Endothelial cell (in vitro differentiated cells): Measurements from ENCODE around the gene CEP170B. TPM values are rescaled to one million over a fixed set of nuclear protein-coding genes. Genes with fewer than 3 reads are reported as not detected.
"Not testable (repeated sequence)": the region's sequence is repeated elsewhere in the genome, so short reads cannot be mapped to it uniquely, and the experiment has no call there.

ENCODE experiments used
- DNase-seq: peaks from one replicate; pipeline ENCODE4 v3.0.0; 2021; ENCODE audit warnings: low spot score
- H3K27ac Mint-ChIP-seq: one replicate; pipeline ENCODE4 v1.8.0; 2021; ENCODE audit warnings: mixed read lengths, inconsistent platforms; ENCODE audit not compliant: unreplicated experiment
- H3K27me3 Mint-ChIP-seq: one replicate; pipeline ENCODE4 v1.8.0; 2021; ENCODE audit warnings: mild to moderate bottlenecking, moderate library complexity, mixed read lengths, inconsistent platforms; ENCODE audit not compliant: unreplicated experiment
- H3K36me3 Mint-ChIP-seq: one replicate; pipeline ENCODE4 v1.8.0; 2021; ENCODE audit warnings: mild to moderate bottlenecking, low read depth, mixed read lengths, inconsistent platforms; ENCODE audit not compliant: unreplicated experiment
- H3K4me1 Mint-ChIP-seq: one replicate; pipeline ENCODE4 v1.8.0; 2021; ENCODE audit warnings: mild to moderate bottlenecking, mixed read lengths, inconsistent platforms; ENCODE audit not compliant: unreplicated experiment
- H3K4me3 Mint-ChIP-seq: one replicate; pipeline ENCODE4 v1.8.0; 2021; ENCODE audit warnings: mild to moderate bottlenecking, mixed read lengths, inconsistent platforms; ENCODE audit not compliant: unreplicated experiment
- H3K9me3 Mint-ChIP-seq: one replicate; pipeline ENCODE4 v1.8.0; 2021; ENCODE audit warnings: mixed read lengths, inconsistent platforms; ENCODE audit not compliant: unreplicated experiment
- CTCF ChIP-seq: fragments of 200-600 bp; sonication (generic); IDR thresholded peaks from one replicate; pipeline ENCODE4 v1.5.0; 2021; ENCODE audit warnings: antibody characterized with exemption; ENCODE audit not compliant: unreplicated experiment
- total RNA-seq: library from RNA; stranded (reverse); fragmentation: NEBNext Ultra II Directional; extraction: Animal tissue kit (Norgen Biotek cat#: 25700); gene quantifications from one replicate; pipeline ENCODE4 v1.2.1, GENCODE V29; 2021; ENCODE audit not compliant: unreplicated experiment

Gene CEP170B
- total RNA-seq, 1 donor from 2014 or later: 11.3 TPM

DNA sequence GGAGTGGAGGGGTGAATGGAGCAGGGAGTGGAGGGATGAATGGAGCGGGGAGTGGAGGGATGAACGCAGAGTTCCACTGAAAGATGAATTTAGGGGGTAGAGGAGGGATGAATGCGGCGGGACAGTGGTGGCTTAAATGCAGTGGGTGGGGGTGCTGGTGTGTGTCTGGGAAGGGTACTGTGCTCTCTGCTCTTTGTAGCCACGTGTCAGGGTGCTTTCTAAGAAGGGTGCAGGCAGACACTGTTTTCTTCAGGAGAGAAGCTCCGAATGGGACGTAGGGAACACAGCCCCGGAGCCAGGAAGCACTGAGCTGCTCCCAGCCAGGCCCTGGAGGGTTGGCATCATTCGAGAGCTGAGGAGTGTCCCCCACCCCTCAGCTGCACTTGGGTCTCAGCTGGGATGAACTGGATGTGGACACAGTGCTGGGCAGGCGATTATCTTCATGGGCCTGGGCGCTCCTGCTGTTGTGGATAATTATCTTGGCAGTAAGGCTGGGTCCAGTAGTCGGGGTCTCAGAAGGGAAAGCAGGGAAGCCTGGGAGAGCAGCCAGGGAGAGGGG, 9.5 kb upstream of the CEP170B start:
- H3K9me3 Mint-ChIP-seq: no peaks in the 10 kb centered on the region
- H3K27ac Mint-ChIP-seq: no peak overlapping the region
- H3K36me3 Mint-ChIP-seq: no peaks in the 10 kb centered on the region
- H3K4me3 Mint-ChIP-seq: no peak overlapping the region
- peaks cover 4% of the 10 kb centered on the region for H3K27me3 Mint-ChIP-seq
- no peak for DNase-seq
- H3K4me1 Mint-ChIP-seq: no peaks in the 10 kb centered on the region
- no peak for TF ChIP-seq CTCF

- Mint-ChIP-seq H3K4me1 (no peaks in the 10 kb centered on the region), H3K36me3 (no peaks in the 10 kb centered on the region), H3K9me3 (no peaks in the 10 kb centered on the region), H3K4me3 (no peak overlapping the region), H3K27me3 (peaks cover 4% of the 10 kb centered on the region), H3K27ac (no peak overlapping the region)
- DNase-seq: no peak
- no peak for TF ChIP-seq CTCF
These were observed 8.8 kb upstream of the CEP170B start for GRCh38 chr14:104856157-104856868.

- DNase-seq: no peak
These were observed 7.9 kb upstream of the CEP170B start for GRCh38 chr14:104856869-104857860.

DNA sequence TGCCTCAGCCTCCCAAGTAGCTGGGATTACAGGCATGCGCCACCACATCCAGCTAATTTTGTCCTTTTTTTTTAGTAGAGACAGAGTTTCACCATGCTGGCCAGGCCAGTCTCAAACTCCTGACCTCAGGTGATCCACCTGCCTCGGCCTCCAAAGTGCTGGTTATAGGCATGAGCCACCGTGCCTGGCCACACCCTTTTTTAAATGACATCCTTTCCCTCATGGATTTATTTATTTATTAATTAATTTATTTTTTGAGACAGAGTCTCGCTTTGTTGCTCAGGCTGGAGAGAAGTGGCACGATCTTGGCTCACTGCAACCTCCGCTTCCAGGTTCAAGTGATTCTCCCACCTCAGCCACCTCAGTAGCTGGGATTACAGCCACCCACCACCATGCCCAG, 7.1 kb upstream of the CEP170B start:
- H3K36me3 Mint-ChIP-seq, DNase-seq, H3K4me3 Mint-ChIP-seq, H3K27me3 Mint-ChIP-seq, H3K4me1 Mint-ChIP-seq, H3K9me3 Mint-ChIP-seq, H3K27ac Mint-ChIP-seq: not testable (repeated sequence)

More at GRCh38 chr14:104856869-104857860, 7.9 kb upstream of the CEP170B start:
- Mint-ChIP-seq H3K4me3 (no peak overlapping the region), H3K27me3 (peaks cover 4% of the 10 kb centered on the region), H3K27ac (no peak overlapping the region), H3K4me1 (no peaks in the 10 kb centered on the region), H3K9me3 (no peaks in the 10 kb centered on the region), H3K36me3 (no peaks in the 10 kb centered on the region)
- no peak for TF ChIP-seq CTCF

DNA sequence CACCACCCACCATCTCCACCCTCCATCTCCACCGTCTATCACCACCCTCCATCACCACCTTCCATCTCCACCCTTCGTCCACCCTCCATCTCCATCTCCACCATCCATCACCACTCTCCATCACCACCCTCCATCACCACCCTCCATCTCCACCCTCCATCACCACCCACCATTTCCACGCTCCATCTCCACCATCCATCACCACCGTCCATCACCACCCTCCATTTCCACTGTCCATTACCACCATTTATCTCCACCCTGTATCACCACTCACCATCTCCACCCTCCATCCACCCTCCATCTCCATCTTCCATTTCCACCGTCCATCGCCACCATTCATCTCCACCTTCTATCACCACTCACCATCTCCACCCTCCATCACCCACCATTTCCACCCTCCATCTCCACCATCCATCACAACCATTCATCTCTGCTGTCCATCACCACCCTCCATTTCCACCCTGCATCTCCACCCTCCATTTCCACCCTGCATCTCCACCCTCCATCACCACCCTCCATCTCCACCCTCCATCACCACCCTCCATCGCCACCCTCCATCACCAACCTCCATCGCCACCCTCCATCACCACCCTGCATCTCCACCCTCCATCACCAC, 6.1 kb upstream of the CEP170B start:
- no peak for TF ChIP-seq CTCF
- DNase-seq: no peak
- Mint-ChIP-seq H3K27ac (no peak overlapping the region), H3K4me1 (no peaks in the 10 kb centered on the region), H3K36me3 (no peaks in the 10 kb centered on the region), H3K27me3 (peaks cover 6% of the 10 kb centered on the region), H3K4me3 (no peak overlapping the region), H3K9me3 (no peaks in the 10 kb centered on the region)
